WTC11 (cell line): ENCODE results near the gene MYOZ1. TPM values are rescaled to one million over a fixed set of nuclear protein-coding genes. Genes with fewer than 3 reads are reported as not detected.

Experiments
- ATAC-seq: fragments of 200-7000 bp; cut with Tn5 transposase; 2 replicates; pipeline ENCODE4 v1.10.0; 2021; ENCODE audit warnings: mild to moderate bottlenecking, moderate library complexity
- CTCF ChIA-PET: fragments of 300-600 bp; sonication (Branson Sonifier 250); formaldehyde crosslinking; loops from one replicate; lab custom pipeline; 2021; ENCODE audit warnings: antibody characterized with exemption; lab: Charles Lee
- POLR2A ChIA-PET: fragments of 350-600 bp; sonication (Branson Sonifier 250); formaldehyde crosslinking; loops from one replicate; lab custom pipeline; 2021; ENCODE audit warnings: antibody characterized with exemption; lab: Charles Lee
- DNase-seq: peaks from one replicate; pipeline ENCODE4 v3.0.0; 2021; ENCODE audit warnings: low spot score
- H3K27ac Mint-ChIP-seq: 2 replicates; pipeline ENCODE4 v1.8.0; 2021; ENCODE audit warnings: mixed read lengths
- H3K27me3 Mint-ChIP-seq: 2 replicates; pipeline ENCODE4 v1.8.0; 2021; ENCODE audit warnings: low read depth, mild to moderate bottlenecking, moderate library complexity, mixed read lengths
- H3K36me3 Mint-ChIP-seq: 2 replicates; pipeline ENCODE4 v1.8.0; 2021; ENCODE audit warnings: mixed read lengths
- H3K4me1 Mint-ChIP-seq: 2 replicates; pipeline ENCODE4 v1.8.0; 2022; ENCODE audit warnings: mixed read lengths
- H3K4me3 Mint-ChIP-seq: 2 replicates; pipeline ENCODE4 v1.8.0; 2021; ENCODE audit warnings: mild to moderate bottlenecking, moderate library complexity, mixed read lengths
- H3K9me3 Mint-ChIP-seq: 2 replicates; pipeline ENCODE4 v1.8.0; 2021; ENCODE audit warnings: mixed read lengths
- ATF1 ChIP-seq: sonication (generic); formaldehyde crosslinking; IDR thresholded peaks from 2 replicates; pipeline ENCODE4 v1.8.1; 2023; ENCODE audit warnings: mild to moderate bottlenecking, moderate library complexity, missing genetic modification reagents
- ETV6 ChIP-seq: sonication (generic); formaldehyde crosslinking; IDR thresholded peaks from 2 replicates; pipeline ENCODE4 v1.8.1; 2022; ENCODE audit warnings: mild to moderate bottlenecking, missing genetic modification reagents
- FOXK1 ChIP-seq: sonication (generic); formaldehyde crosslinking; IDR thresholded peaks from 2 replicates; pipeline ENCODE4 v1.8.0; 2022; ENCODE audit warnings: mild to moderate bottlenecking, moderate library complexity, missing genetic modification reagents
- GTF2I ChIP-seq: fragments of 250-450 bp; sonication (Bioruptor Pico); conservative IDR thresholded peaks from 2 replicates; pipeline ENCODE4 v1.4.0; 2021; ENCODE audit warnings: mild to moderate bottlenecking
- NR2C2 ChIP-seq: sonication (generic); formaldehyde crosslinking; IDR thresholded peaks from 2 replicates; pipeline ENCODE4 v1.8.0; 2022; ENCODE audit warnings: mild to moderate bottlenecking, missing genetic modification reagents
- RELA ChIP-seq: sonication (generic); formaldehyde crosslinking; IDR thresholded peaks from 2 replicates; pipeline ENCODE4 v1.8.1; 2022; ENCODE audit warnings: missing genetic modification reagents, mild to moderate bottlenecking, borderline replicate concordance
- TEAD4 ChIP-seq: sonication (generic); formaldehyde crosslinking; IDR thresholded peaks from 2 replicates; pipeline ENCODE4 v1.8.0; 2022; ENCODE audit warnings: mild to moderate bottlenecking, missing genetic modification reagents
- ZNF121 ChIP-seq: sonication (generic); formaldehyde crosslinking; IDR thresholded peaks from 2 replicates; pipeline ENCODE4 v1.8.0; 2023; ENCODE audit warnings: missing genetic modification reagents
- ZNF263 ChIP-seq: sonication (generic); formaldehyde crosslinking; IDR thresholded peaks from 2 replicates; pipeline ENCODE4 v1.8.1; 2022; ENCODE audit warnings: low read depth, mild to moderate bottlenecking, moderate library complexity, missing genetic modification reagents
- total RNA-seq: library from RNA; stranded (reverse); gene quantifications from 3 replicates; pipeline ENCODE4 v1.2.3, GENCODE V29; 2021
- TF ChIP-seq, protein P1 (sequence below): sonication (generic); formaldehyde crosslinking; IDR thresholded peaks from 2 replicates; pipeline ENCODE4 v1.8.0; 2022; ENCODE audit warnings: missing genetic modification reagents
- TF ChIP-seq, protein P2 (sequence below): fragments of 250-450 bp; sonication (Bioruptor Pico); IDR thresholded peaks from 2 replicates; pipeline ENCODE4 v1.9.0; 2021; ENCODE audit warnings: mild to moderate bottlenecking
- TF ChIP-seq, protein P3 (sequence below): fragments of 250-450 bp; sonication (Bioruptor Pico); IDR thresholded peaks from 2 replicates; pipeline ENCODE4 v1.8.0; 2021; ENCODE audit warnings: mild to moderate bottlenecking
- TF ChIP-seq, protein P4 (sequence below): sonication (generic); formaldehyde crosslinking; IDR thresholded peaks from 2 replicates; pipeline ENCODE4 v1.8.1; 2022; ENCODE audit warnings: low read depth, mild to moderate bottlenecking, moderate library complexity, missing genetic modification reagents, borderline replicate concordance
- TF ChIP-seq, protein P5 (sequence below): sonication (generic); formaldehyde crosslinking; IDR thresholded peaks from 2 replicates; pipeline ENCODE4 v1.8.0; 2022; ENCODE audit warnings: mild to moderate bottlenecking, missing genetic modification reagents
- TF ChIP-seq, protein P6 (sequence below): fragments of 250-450 bp; sonication (Bioruptor Pico); IDR thresholded peaks from 2 replicates; pipeline ENCODE4 v1.9.0; 2021; ENCODE audit warnings: mild to moderate bottlenecking, borderline replicate concordance
- TF ChIP-seq, protein P7 (sequence below): sonication (generic); formaldehyde crosslinking; IDR thresholded peaks from 2 replicates; pipeline ENCODE4 v1.8.1; 2023; ENCODE audit warnings: mild to moderate bottlenecking, missing genetic modification reagents, moderate library complexity
- TF ChIP-seq, protein P8 (sequence below): sonication (generic); formaldehyde crosslinking; conservative IDR thresholded peaks from 2 replicates; pipeline ENCODE4 v1.8.1; 2022; ENCODE audit warnings: mild to moderate bottlenecking, missing genetic modification reagents
- TF ChIP-seq, protein P9 (sequence below): sonication (generic); formaldehyde crosslinking; IDR thresholded peaks from 2 replicates; pipeline ENCODE4 v1.8.1; 2023; ENCODE audit warnings: mild to moderate bottlenecking, missing genetic modification reagents

MYOZ1 gene
- total RNA-seq, 1 experiment from 2014 or later: 3.0 TPM

DNA sequence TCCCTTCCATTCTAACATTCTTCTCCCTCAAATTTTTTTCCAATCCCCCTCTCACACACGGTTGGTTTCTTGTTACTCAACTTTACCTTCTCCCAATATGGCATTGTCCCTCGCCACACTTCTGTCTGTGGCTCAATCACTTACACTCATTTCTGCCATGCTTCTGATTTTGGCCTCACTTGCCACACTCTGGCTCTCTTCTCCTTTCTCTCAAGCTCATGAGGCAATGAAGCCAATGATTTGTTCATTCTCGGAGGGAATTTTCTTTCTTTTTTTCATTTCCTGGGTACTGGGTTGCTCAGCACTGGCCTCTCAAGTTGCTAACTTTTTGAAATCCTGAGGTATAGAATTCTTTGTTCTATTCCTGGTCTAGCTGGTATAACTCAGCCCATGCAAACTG is 4.0 kb upstream of the MYOZ1 start:
- CTCF ChIA-PET: interaction anchor here (6.9 kb wide), 1 partner anchor 115 kb away, joined by 77 read pairs; no protein-coding TSS in a partner anchor
- no peak for TF ChIP-seq ZNF121 (CRISPR knock-in tag)
- TF ChIP-seq, protein P1, sequence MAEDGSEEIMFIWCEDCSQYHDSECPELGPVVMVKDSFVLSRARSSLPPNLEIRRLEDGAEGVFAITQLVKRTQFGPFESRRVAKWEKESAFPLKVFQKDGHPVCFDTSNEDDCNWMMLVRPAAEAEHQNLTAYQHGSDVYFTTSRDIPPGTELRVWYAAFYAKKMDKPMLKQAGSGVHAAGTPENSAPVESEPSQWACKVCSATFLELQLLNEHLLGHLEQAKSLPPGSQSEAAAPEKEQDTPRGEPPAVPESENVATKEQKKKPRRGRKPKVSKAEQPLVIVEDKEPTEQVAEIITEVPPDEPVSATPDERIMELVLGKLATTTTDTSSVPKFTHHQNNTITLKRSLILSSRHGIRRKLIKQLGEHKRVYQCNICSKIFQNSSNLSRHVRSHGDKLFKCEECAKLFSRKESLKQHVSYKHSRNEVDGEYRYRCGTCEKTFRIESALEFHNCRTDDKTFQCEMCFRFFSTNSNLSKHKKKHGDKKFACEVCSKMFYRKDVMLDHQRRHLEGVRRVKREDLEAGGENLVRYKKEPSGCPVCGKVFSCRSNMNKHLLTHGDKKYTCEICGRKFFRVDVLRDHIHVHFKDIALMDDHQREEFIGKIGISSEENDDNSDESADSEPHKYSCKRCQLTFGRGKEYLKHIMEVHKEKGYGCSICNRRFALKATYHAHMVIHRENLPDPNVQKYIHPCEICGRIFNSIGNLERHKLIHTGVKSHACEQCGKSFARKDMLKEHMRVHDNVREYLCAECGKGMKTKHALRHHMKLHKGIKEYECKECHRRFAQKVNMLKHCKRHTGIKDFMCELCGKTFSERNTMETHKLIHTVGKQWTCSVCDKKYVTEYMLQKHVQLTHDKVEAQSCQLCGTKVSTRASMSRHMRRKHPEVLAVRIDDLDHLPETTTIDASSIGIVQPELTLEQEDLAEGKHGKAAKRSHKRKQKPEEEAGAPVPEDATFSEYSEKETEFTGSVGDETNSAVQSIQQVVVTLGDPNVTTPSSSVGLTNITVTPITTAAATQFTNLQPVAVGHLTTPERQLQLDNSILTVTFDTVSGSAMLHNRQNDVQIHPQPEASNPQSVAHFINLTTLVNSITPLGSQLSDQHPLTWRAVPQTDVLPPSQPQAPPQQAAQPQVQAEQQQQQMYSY (CRISPR knock-in tag): no peak
- TF ChIP-seq GTF2I: no peak
- TF ChIP-seq, protein P2, sequence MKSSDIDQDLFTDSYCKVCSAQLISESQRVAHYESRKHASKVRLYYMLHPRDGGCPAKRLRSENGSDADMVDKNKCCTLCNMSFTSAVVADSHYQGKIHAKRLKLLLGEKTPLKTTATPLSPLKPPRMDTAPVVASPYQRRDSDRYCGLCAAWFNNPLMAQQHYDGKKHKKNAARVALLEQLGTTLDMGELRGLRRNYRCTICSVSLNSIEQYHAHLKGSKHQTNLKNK: no peak
- no peak for TF ChIP-seq NR2C2 (CRISPR knock-in tag)
- no peak for TF ChIP-seq ATF1 (CRISPR knock-in tag)
- no peak for TF ChIP-seq ZNF263 (CRISPR knock-in tag)
- no peak for TF ChIP-seq RELA
- TF ChIP-seq, protein P3, sequence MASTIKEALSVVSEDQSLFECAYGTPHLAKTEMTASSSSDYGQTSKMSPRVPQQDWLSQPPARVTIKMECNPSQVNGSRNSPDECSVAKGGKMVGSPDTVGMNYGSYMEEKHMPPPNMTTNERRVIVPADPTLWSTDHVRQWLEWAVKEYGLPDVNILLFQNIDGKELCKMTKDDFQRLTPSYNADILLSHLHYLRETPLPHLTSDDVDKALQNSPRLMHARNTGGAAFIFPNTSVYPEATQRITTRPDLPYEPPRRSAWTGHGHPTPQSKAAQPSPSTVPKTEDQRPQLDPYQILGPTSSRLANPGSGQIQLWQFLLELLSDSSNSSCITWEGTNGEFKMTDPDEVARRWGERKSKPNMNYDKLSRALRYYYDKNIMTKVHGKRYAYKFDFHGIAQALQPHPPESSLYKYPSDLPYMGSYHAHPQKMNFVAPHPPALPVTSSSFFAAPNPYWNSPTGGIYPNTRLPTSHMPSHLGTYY (CRISPR knock-in tag): no peak
- TF ChIP-seq, protein P4, sequence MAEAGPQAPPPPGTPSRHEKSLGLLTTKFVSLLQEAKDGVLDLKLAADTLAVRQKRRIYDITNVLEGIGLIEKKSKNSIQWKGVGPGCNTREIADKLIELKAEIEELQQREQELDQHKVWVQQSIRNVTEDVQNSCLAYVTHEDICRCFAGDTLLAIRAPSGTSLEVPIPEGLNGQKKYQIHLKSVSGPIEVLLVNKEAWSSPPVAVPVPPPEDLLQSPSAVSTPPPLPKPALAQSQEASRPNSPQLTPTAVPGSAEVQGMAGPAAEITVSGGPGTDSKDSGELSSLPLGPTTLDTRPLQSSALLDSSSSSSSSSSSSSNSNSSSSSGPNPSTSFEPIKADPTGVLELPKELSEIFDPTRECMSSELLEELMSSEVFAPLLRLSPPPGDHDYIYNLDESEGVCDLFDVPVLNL (CRISPR knock-in tag): no peak
- TF ChIP-seq, protein P5, sequence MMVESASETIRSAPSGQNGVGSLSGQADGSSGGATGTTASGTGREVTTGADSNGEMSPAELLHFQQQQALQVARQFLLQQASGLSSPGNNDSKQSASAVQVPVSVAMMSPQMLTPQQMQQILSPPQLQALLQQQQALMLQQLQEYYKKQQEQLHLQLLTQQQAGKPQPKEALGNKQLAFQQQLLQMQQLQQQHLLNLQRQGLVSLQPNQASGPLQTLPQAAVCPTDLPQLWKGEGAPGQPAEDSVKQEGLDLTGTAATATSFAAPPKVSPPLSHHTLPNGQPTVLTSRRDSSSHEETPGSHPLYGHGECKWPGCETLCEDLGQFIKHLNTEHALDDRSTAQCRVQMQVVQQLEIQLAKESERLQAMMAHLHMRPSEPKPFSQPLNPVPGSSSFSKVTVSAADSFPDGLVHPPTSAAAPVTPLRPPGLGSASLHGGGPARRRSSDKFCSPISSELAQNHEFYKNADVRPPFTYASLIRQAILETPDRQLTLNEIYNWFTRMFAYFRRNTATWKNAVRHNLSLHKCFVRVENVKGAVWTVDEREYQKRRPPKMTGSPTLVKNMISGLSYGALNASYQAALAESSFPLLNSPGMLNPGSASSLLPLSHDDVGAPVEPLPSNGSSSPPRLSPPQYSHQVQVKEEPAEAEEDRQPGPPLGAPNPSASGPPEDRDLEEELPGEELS (CRISPR knock-in tag): no peak
- TF ChIP-seq, protein P6, sequence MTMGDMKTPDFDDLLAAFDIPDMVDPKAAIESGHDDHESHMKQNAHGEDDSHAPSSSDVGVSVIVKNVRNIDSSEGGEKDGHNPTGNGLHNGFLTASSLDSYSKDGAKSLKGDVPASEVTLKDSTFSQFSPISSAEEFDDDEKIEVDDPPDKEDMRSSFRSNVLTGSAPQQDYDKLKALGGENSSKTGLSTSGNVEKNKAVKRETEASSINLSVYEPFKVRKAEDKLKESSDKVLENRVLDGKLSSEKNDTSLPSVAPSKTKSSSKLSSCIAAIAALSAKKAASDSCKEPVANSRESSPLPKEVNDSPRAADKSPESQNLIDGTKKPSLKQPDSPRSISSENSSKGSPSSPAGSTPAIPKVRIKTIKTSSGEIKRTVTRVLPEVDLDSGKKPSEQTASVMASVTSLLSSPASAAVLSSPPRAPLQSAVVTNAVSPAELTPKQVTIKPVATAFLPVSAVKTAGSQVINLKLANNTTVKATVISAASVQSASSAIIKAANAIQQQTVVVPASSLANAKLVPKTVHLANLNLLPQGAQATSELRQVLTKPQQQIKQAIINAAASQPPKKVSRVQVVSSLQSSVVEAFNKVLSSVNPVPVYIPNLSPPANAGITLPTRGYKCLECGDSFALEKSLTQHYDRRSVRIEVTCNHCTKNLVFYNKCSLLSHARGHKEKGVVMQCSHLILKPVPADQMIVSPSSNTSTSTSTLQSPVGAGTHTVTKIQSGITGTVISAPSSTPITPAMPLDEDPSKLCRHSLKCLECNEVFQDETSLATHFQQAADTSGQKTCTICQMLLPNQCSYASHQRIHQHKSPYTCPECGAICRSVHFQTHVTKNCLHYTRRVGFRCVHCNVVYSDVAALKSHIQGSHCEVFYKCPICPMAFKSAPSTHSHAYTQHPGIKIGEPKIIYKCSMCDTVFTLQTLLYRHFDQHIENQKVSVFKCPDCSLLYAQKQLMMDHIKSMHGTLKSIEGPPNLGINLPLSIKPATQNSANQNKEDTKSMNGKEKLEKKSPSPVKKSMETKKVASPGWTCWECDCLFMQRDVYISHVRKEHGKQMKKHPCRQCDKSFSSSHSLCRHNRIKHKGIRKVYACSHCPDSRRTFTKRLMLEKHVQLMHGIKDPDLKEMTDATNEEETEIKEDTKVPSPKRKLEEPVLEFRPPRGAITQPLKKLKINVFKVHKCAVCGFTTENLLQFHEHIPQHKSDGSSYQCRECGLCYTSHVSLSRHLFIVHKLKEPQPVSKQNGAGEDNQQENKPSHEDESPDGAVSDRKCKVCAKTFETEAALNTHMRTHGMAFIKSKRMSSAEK (CRISPR knock-in tag): no peak
- no peak for TF ChIP-seq TEAD4 (CRISPR knock-in tag)
- TF ChIP-seq ETV6 (CRISPR knock-in tag): no peak
- TF ChIP-seq, protein P7, sequence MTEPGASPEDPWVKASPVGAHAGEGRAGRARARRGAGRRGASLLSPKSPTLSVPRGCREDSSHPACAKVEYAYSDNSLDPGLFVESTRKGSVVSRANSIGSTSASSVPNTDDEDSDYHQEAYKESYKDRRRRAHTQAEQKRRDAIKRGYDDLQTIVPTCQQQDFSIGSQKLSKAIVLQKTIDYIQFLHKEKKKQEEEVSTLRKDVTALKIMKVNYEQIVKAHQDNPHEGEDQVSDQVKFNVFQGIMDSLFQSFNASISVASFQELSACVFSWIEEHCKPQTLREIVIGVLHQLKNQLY (CRISPR knock-in tag): no peak
- TF ChIP-seq FOXK1 (CRISPR knock-in tag): no peak
- TF ChIP-seq, protein P8, sequence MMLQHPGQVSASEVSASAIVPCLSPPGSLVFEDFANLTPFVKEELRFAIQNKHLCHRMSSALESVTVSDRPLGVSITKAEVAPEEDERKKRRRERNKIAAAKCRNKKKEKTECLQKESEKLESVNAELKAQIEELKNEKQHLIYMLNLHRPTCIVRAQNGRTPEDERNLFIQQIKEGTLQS (CRISPR knock-in tag): no peak
- TF ChIP-seq, protein P9, sequence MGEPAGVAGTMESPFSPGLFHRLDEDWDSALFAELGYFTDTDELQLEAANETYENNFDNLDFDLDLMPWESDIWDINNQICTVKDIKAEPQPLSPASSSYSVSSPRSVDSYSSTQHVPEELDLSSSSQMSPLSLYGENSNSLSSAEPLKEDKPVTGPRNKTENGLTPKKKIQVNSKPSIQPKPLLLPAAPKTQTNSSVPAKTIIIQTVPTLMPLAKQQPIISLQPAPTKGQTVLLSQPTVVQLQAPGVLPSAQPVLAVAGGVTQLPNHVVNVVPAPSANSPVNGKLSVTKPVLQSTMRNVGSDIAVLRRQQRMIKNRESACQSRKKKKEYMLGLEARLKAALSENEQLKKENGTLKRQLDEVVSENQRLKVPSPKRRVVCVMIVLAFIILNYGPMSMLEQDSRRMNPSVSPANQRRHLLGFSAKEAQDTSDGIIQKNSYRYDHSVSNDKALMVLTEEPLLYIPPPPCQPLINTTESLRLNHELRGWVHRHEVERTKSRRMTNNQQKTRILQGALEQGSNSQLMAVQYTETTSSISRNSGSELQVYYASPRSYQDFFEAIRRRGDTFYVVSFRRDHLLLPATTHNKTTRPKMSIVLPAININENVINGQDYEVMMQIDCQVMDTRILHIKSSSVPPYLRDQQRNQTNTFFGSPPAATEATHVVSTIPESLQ (CRISPR knock-in tag): no peak
- TF ChIP-seq, all 79 proteins: peak for 0
- no peak overlapping the region for H3K4me3 Mint-ChIP-seq
- H3K9me3 Mint-ChIP-seq: no peaks in the 10 kb centered on the region
- POLR2A ChIA-PET: no interaction called here
- H3K27ac Mint-ChIP-seq: no peak overlapping the region
- no peaks in the 10 kb centered on the region; the same call in 1 of the 2 replicates for H3K27me3 Mint-ChIP-seq
- no peaks in the 10 kb centered on the region for H3K36me3 Mint-ChIP-seq
- no peak for ATAC-seq
- DNase-seq: no peak
- peaks cover 27% of the 10 kb centered on the region for H3K4me1 Mint-ChIP-seq
